HG03066 (cell line): ENCODE data around the gene R3HDM4.
"Not testable (repeated sequence)": the region's sequence is repeated elsewhere in the genome, so short reads cannot be mapped to it uniquely, and the experiment has no call there.

ENCODE experiments used
- ATAC-seq: cut with Tn5 transposase; IDR thresholded peaks from one replicate; pipeline ENCODE4 v1.9.1; 2021; ENCODE audit warnings: low read depth; ENCODE audit not compliant: unreplicated experiment

Gene R3HDM4

DNA sequence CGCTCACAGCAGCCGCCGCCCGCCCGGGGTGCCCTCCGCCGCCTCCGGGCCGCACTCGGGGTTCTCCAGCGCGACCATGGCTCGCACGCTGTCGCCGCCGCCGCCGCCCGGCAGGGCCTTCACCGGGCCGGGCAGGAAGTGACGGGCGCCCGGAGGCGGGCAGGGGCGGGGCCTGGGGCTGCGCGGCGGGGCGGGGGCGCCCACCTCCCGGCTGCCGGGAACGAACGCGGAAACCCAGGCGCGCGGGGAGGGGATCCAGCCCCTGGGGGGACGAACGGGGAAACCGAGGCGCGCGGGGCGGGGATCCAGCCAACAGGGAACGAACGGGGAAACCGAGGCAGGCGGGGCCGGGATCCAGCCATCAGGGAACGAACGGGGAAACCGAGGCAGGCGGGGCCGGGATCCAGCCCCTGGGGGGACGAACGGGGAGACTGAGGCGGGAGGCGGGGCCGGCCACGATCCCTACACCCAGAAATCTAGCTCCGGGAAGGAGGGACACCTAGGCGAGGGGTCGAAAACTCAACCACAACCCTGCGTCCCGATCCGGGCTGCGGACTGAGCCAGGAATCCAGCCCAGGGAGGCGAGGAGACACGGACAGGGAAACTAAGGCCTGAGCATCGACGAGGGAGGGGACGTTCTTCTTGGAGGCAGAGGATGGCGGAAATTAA lies at the start of gene R3HDM4:
Gene R3HDM4, minus strand, starts transcription at position 140 of the 669 bp plus-strand sequence. Its CDS starts 62 bp downstream, at position 78.
- no peak for ATAC-seq

- ATAC-seq = no peak
These were observed 49.0 kb upstream of the R3HDM4 start for GRCh38 chr19:961866-962620.

- ATAC-seq = no peak
These were observed 47.6 kb upstream of the R3HDM4 start for GRCh38 chr19:960601-960938.

DNA sequence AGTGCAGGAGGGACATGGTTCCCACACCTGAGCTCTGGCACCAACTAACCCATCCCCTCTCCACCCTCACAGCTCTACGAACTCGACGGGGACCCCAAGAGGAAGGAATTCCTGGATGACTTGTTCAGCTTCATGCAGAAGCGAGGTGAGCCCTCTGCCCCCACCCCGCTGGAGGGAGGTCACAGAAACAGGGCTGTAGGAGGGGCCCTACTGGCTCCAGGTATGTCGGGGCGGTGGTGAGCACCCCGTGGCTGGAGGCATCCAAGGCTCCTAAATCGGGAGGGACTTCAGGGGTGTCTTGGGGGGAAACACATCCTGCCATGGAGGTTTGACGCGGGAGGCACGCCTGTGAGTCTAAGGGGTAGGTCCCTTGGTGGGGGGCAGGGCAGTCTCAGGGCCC lies 47.0 kb upstream of the R3HDM4 start:
- ATAC-seq = no peak

DNA sequence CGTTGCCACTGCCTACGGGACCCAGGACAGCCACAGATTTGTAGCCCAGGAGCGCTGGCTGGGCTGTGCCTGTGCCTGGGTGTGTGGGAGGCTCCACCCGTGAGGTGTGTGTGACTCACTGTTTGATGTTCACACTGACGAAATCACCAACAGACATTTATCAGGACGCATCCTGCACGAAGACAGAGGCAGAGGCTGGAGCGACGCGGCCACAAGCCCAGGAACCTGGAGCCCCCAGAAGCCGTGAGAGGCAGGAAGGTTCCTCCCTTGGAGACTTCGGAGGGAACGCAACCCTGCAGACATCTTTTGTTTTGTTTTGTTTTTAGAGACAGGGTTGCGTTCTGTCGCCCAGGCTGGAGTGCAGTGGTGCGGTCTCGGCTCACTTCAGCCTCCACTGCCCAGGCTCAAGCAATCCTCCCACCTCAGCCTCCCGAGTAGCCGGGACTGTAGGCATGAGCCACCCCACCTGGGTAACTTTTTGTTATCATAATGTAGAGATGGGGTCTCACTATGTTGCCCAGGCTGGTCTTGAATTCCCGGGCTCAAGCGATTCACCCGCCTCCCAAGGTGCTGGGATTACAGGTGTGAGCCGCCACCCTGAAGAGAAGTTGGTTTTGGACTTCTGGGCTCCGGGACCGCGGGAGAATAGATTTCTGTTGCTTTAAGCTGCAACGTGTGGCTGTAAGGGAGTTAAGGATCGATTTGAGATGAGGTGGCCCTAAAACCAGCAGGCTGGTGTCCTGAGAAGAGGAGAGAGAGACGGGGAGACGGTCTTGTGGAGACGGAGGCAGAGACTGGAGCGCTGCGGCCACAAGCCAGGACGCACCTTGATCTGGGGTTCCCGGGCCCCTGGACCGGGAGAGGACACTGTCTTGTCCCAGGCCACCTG lies 46.2 kb upstream of the R3HDM4 start:
- ATAC-seq = no peak

DNA sequence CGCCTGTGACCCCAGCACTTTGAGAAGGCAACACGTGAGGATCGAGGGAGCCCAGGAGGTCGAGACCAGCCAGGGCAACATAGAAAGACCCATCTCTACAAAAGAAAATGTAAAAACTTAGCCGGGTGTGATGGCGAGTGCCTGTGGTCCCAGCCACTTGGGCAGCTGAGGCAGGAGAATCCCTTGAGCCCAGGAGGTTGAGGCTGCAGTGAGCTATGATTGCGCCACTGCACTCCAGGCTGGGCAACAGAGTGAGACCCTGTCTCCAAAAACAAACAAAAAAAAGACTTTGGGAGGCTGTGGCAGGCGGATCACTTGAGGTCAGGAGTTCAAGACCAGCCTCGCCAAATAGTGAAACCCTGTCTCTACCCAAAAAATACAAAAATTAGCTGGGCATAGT lies 44.6 kb upstream of the R3HDM4 start:
- ATAC-seq = not testable (repeated sequence)

GRCh38 chr19:956766-957440 lies 43.9 kb upstream of the R3HDM4 start:
- ATAC-seq = no peak

DNA sequence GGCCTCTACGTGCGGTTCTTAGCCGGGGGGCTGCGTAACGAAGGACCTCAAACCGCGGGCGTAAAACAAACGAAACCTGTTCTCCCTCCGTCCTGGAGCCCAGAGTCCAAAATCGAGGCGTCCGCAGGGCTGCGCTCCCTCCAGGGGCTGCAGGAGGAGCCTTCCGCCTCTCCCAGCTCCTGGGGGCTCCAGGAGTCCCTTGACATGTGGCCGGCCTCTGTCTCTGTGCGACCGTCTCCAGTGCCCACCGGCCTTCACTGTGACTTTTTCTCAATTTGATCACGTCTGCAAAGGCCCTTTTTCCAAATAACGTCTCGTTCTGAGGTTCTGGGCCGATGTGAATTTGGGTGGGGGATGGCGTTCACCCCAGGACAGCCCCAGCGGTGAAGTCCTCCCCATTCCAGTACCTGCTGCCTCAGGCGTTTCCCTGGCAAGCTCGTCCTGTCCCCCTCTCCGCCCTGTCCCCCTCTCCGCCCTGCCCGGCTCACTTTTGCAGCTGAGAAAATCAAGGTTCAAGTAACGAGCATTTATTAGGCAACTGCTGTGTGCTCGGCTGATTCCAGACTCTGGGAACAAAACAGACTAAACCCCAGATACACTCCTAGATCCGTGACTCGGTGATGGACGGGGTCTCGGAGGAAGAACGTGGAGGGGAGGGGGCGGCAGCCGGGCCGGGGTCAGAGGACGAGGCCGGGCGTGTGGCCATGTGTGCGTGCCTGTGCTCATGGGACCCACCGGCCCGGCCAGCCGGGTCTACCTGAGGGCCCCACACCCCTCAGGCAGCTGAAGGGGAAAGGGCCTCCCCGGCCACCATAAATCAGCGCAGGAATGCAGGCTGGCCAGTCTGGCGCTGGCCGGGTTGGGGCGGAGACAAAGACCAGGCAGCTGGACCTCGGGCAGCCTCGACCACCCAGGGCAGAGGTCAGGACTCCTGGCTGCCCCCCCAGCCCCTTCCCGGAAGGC lies 43.1 kb upstream of the R3HDM4 start:
- no peak for ATAC-seq

GRCh38 chr19:954672-955494 lies 41.9 kb upstream of the R3HDM4 start:
- ATAC-seq = no peak

- ATAC-seq = no peak
These were observed 41.3 kb upstream of the R3HDM4 start for GRCh38 chr19:954272-954671.

GRCh38 chr19:953445-954271 lies 40.6 kb upstream of the R3HDM4 start:
- no peak for ATAC-seq

- no peak for ATAC-seq
These were observed 39.8 kb upstream of the R3HDM4 start for GRCh38 chr19:952680-953444.

- ATAC-seq = no peak
These were observed 39.1 kb upstream of the R3HDM4 start for GRCh38 chr19:952049-952679.

GRCh38 chr19:950352-951066 lies 37.5 kb upstream of the R3HDM4 start:
- no peak for ATAC-seq

DNA sequence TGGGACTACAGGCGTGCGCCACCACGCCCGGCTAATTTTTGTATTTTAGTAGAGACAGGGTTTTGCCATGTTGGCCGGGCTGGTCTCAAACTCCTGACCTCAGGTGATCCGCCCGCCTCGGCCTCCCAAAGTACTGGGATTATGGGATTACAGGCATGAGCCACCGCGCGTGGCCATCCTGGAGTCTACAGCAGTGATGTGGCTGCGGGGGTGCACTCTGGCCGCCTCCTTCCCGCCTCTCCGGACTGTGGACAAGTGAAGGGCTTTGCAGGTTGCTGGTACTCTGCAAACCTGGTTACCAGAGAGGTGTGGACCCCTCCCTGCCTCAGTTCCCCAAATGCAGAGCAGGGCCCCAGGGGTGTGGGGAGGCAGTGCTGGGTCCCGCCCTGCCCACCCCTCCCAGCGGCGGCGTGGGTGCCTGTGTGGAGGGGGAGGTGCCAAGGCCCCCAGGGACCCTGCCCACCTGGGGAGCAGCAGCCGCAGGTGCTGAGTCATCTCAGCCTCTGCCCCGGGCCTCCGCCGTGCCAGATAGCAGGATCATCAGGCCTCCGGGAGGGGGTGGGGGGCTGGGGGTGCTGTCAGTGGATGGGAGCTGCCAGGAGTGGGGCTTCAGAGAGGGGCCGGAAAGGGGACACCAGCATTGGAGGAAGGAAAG lies 36.0 kb upstream of the R3HDM4 start:
- ATAC-seq = no peak
